ENCODE measurements around the gene SLC35A5. TPM values are rescaled to one million over a fixed set of nuclear protein-coding genes. Genes with fewer than 3 reads are reported as not detected.
A peak's percentile ranks its signal among the peaks of the same experiment; 100 is the strongest.

SLC35A5 gene
- total RNA-seq, 1 donor from 2014 or later: 33.7 TPM

GRCh38 chr3:112572701-112573100 is 10.9 kb downstream of the SLC35A5 start:
- no peak for DNase-seq

GRCh38 chr3:112579232-112579631 is 17.4 kb downstream of the SLC35A5 start:
- DNase-seq: no peak

- DNase-seq: no peak
Observed at GRCh38 chr3:112579697-112580096, 17.9 kb downstream of the SLC35A5 start.

- peak; percentile 88 for DNase-seq
Observed at GRCh38 chr3:112582244-112582874, 20.5 kb downstream of the SLC35A5 start.

- DNase-seq: no peak
Observed at GRCh38 chr3:112583105-112583504, 21.3 kb downstream of the SLC35A5 start.

- DNase-seq: no peak
Observed at GRCh38 chr3:112585782-112586181, 23.9 kb downstream of the SLC35A5 start.

- no peak for DNase-seq
Observed at GRCh38 chr3:112587336-112587735, 25.5 kb downstream of the SLC35A5 start.

- DNase-seq: no peak
Observed at GRCh38 chr3:112593258-112593657, 31.4 kb downstream of the SLC35A5 start.

- no peak for DNase-seq
Observed at GRCh38 chr3:112594856-112595255, 33.0 kb downstream of the SLC35A5 start.

GRCh38 chr3:112597945-112598344 is 36.1 kb downstream of the SLC35A5 start:
- DNase-seq: no peak

GRCh38 chr3:112598731-112599130 is 36.9 kb downstream of the SLC35A5 start:
- DNase-seq: no peak

GRCh38 chr3:112602217-112602838 is 40.5 kb downstream of the SLC35A5 start:
- DNase-seq: no peak

- peak; percentile 93 for DNase-seq
Observed at GRCh38 chr3:112604536-112604935, 42.7 kb downstream of the SLC35A5 start.

GRCh38 chr3:112605285-112605684 is 43.4 kb downstream of the SLC35A5 start:
- DNase-seq: peak; percentile 99

GRCh38 chr3:112606098-112606497 is 44.3 kb downstream of the SLC35A5 start:
- no peak for DNase-seq

GRCh38 chr3:112607863-112608262 is 46.0 kb downstream of the SLC35A5 start:
- no peak for DNase-seq

- DNase-seq: no peak
Observed at GRCh38 chr3:112610121-112610520, 48.3 kb downstream of the SLC35A5 start.

GRCh38 chr3:112611752-112612515 is 50.1 kb downstream of the SLC35A5 start:
- DNase-seq: no peak

- no peak for DNase-seq
Observed at GRCh38 chr3:112615989-112616731, 54.3 kb downstream of the SLC35A5 start.

- DNase-seq: no peak
Observed at GRCh38 chr3:112617285-112617684, 55.4 kb downstream of the SLC35A5 start.

GRCh38 chr3:112619295-112619694 is 57.5 kb downstream of the SLC35A5 start:
- DNase-seq: peak; percentile 25

GRCh38 chr3:112623213-112623612 is 61.4 kb downstream of the SLC35A5 start:
- no peak for DNase-seq

GRCh38 chr3:112623717-112624116 is 61.9 kb downstream of the SLC35A5 start:
- DNase-seq: peak; percentile 47

All from dermis blood vessel endothelial cell (primary cell).